ENCODE results near the gene CHRNA9.

Gene CHRNA9

DNA sequence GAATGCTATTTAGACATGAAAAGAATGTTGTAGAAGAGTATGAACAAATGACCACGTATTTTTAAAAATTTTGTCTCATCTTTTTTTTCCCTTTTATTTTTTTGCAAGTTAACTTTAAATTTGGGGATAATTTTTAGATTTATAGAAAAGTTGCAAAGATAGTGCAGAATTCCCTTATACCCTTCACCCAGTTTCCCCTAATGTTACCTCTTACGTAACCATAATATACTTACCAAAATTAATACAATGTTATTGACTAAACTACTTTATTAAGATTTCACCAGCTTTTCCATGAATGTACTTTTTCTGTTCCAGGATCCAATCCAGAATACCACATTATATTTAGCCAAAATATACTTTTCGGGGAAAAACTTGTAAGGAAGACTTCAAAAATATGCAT lies 12.3 kb downstream of the CHRNA9 start:
- no peak for DNase-seq

DNA sequence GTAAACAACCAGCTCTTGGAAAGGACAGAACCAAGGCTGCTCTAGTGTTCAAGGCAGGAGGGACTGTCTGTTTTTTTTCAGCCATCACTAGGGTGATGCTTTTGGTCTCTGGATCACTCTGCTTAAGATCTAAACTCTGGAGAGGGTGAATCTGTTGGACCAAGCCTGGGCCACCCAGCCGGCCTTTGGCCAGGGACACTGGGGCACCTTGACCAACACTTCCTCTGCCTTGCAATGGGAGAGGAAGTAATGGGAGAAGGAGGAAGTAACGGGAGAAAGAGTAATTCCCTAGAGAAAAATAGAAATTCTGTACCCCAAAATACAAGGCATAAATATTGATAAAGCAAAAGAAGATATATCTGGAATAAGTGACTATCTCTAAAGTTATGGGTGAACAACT lies 12.9 kb downstream of the CHRNA9 start:
- no peak for DNase-seq

DNA sequence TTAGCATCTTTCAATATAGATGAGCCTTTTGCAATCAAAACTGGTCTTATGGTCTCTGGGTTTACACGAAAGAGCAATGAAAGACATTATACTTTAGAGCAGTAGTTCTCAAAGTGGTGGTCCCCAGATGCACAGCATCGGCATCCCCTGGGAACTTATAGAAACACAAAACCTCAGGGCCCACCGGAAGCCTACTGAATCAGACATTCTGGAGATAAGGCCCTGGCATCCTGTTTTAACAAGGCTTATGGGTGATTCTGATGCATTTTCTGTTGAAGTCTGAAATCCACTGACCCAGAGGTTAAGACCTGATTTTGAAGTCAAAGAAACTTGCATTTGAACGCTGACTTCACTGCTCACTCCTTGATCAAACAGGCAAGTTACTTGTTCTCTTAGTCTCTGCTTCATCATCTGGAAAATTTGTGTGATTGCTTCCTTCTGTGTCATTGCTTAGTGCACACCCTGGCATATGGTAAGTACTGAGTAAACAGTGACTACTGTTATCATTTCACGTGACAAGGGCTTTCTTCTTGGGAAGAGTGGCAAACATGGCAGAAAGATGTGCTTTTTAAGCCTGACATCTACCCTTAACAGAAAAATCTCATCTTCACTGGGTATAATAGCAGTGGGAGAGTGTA lies 14.5 kb downstream of the CHRNA9 start:
- DNase-seq: no peak

DNA sequence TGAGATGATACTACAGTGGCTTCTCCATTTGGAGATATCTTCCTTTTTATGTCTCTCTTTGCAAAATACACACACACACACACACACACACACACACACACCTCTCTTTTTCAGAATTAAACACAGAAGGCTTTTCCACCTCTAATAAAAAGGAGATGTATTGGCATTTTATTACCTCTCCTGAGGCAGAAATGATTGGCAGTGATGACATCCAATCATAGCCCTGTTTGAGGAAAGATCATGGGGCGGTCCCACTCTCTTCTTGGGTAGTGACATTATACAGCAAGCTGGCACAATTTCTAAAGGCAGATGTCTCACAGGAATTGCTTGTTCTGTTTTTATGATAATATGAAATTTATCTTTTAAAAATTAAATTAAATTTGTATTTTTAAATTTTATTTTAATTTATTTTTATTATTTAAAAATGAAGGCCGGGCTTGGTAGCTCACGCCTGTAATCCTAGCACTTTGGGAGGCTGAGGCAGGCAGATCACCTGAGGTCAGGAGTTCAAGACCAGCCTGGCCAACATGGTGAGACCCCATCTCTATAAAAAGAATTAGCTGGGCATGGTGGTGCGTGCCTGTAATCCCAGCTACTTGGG lies 15.6 kb downstream of the CHRNA9 start:
- DNase-seq: no peak

DNA sequence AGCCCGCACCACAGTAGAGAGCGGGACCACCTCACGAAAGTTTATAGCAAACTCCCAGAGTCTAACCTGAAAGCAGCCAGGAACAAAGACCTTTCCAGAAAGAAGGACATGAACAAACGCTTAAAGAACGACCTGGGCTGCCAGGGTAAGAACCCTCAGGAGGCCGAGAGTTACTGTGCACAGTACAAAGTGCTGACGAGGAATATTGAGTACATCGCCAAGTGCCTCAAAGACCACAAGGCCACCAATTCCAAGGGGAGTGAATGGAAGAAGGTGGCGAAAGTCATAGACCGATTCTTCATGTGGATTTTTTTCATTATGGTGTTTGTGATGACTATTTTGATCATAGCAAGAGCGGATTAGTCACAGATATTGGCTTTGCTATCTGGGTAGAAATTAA lies 19.0 kb downstream of the CHRNA9 start:
- no peak for DNase-seq

DNA sequence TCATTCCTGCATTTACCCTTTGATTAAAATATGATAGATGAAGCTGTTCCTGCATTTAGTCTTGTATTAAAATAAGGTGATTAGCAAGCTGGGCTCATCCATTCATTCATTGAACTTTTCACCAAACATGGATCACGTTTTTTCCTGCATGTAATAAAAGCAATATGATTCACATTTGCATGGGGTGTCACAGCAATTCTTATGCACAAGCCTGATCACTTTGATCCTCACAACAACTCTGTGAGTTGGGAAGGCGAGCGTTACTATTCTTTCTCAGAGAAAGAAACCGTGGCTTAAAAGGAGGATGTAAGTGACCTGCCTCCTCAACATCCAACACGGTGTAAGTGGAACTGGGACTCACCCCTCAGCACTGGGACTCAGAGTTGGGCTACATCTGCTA lies 20.0 kb downstream of the CHRNA9 start:
- DNase-seq: no peak

DNA sequence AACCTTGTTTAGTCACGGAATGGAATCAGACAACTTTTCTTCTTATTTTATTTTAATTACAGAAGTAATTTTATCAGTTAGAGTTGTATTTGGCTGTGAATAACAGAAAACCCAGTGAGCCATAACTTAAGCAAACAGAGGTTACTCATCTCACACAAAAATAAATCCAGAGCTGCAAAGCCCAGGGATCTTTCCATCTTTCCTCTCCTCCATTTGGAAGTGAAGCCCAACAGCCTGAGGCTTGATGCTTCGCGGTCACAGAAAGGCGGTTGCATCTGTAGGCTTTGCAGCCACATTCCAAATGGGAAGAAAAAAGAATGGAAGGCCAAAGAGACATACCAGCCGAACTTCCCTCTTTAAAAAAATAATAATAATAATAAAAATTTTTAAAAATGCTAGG lies 22.6 kb downstream of the CHRNA9 start:
- no peak for DNase-seq

DNA sequence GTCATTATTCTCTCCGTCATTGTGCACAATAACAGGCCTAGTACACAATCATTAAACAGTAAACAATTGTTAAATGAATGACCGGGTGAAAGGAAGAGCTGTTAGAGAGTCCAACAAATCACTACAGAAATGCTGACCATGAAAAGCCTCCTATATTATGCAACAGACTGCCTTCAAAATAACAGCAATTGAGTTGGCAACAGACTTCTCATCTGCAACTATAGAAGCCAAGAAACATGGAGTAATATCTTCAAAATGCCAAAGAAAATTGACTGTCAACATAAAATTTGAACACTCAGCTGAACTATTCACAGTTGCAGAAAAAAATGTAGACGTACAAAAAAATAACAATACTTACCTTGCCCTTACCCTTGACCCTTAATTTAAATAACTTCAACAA lies 26.2 kb downstream of the CHRNA9 start:
- DNase-seq: no peak

DNA sequence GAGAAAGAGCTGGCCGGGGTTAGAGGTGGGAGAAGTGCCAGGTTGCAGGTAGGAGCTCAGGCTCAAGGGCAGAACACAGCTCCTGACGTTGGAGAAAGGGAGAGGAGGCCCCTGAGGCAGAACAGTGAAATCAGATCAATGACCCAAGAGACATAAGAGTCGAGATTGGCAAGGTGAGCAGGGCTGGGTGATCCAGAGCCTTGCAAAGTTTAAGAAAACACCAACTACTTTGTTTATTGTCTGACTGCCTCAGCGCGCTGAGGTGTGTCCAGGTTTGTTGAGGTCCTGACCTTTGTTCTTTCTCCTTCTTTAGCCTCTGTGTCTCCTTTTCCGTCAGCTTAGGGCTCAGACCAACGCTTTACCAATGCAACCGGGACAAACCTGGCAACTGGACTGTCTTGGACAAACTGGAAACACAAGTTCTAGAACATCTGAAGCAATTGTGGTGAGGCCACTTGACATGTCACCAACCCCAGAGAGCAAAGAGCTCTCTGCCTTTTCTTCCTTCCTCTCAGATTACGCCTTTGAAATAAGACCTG lies 28.3 kb downstream of the CHRNA9 start:
- no peak for DNase-seq

DNA sequence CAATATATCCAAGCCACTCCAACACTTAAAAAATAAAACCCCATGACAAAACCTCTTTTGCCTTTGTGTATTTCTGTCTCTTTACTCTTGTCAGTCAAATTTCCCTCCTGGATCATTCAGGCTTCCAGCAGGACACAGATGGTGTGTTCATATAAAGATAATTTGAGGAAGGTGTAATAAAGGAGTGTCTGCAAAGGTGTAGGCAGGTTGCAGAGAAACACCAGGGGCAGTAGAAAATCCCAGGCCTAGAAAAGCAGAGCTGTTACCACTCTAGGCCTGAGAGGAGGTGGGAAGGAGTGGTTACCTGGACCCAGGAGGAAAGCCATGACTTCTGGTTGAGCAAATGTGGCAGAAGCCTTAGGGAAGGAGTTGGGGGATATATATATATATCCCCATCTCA lies 28.8 kb downstream of the CHRNA9 start:
- DNase-seq: no peak

DNA sequence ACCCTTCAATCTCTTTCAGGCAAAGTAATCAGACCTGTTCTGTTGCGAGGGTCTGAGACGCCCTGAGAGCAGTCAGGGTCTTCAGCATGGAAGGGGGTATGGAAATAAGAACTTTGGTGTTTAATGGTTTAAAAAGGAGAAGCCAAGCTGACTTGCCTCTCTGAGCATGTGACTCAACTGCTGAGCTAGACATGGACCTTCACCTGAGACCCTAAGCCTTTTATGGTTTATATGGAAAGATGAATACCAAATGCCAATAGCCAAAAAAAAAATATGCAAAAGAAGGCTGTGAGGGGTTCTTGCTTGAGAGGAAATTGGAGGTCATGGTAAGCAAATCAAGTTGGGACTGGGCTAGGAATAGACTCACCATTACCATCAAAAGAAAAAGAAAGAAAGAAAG lies 30.6 kb downstream of the CHRNA9 start:
- no peak for DNase-seq

DNA sequence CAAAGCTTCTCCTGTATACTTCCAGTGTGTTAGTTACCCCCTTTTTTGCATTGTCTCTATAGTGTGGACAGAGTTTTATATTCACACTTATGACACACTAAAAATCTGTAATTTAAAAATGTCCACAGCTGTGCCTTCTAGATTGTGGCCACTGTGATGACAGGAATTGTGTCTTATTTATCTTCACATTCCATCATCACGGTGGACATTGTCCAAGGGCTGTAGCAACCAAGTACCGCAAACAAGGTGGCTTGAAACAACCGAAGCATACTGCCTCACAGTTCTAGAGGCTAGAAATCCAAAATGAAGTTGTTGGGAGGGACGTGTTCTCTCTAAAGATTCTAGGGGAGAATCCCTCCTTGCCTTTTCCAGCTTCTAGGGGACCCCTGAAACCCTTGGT lies 32.3 kb downstream of the CHRNA9 start:
- no peak for DNase-seq

DNA sequence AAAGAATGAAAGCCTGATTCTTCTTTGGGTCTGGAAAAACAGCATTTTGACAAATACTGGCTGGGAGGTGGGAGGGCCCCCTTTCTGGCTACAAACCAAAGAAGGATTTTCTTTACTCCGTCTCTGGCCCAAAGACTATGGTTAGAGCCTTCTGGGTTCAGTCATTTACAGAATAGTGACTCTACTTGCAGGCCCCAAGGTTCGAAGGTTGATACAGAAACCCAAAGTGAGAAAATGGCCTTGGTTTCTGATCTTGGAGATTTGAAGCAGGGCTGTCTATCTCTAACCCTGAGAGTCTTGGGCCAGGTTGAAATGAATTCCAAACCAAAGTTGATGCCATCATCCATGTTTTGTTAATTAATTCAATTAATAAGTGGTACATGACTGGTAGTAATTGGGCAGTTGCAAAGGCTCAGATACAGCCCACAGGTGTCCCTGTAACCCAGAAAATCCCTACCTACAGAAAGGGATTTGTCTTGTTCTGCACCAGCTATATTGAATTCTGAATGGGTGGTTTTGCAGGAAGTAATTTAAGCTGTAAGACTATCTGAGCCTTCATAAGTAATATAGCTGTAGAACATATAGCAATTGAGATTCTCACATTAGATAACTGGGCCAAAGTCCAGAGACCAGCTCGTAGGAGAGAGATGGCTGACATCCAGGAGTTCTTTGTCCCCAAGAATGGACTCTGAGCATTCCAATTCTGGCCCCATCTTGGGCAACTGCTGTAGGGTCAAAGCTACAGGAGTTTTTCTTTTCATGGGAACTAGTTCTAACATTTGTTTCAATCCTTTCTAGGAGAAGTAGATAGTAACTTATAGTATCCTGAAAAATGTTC lies 34.5 kb downstream of the CHRNA9 start:
- no peak for DNase-seq

DNA sequence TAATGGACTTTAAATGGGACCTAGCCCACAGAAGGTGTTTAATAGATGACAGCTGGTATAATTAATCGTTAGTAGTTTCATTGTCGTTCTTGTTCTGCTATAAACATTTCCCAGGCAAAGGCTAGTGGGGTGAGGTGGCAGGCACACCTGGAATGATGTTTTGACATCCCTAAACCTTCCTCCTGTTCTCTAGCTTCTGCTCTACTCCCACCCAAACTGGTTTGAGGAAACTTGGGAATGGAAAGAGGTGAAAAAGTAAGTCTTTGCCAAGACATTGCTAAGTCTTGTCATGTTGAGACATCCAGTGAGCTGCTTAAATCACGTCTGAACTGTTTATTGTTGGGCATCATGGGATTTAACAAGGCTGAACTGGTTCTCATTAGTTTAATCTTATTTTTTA lies 37.5 kb downstream of the CHRNA9 start:
- DNase-seq: no peak

DNA sequence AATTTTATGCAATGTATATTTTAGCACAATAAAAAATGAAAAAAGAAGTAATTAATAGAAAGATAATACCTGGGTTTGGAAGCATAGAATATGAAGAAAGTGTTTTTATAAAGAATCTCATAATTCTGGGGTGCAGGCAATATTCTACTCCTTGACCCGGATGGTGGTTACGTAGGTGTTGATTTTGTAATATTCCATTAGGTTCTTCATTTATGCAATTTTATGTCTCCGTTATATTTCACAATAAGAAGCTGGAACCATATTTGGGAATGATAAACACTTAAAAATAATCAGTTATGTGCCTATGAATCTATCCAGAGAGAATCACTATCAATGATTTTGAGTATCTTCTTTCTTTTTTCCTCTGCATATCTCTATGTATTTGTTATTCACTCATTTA lies 38.5 kb downstream of the CHRNA9 start:
- DNase-seq: no peak

DNA sequence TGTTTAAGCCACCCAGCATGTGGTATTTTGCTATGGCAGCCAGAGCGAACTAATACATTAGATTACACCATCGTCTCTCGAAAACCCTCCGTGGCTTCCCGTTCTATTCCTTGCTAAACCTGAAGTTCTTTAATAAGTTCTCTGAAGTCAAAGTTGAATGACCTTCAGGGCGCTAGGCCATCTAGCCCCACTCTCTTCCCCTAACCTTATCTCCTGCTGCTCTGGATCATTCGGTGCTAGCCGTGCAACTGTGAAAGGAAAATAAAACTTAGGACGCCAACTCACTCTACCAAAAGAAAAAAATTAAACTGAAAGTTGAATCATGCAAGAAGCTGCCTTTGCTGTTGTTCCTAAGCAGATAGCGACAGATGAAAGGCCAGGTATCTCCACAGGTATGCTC lies 40.0 kb downstream of the CHRNA9 start:
- DNase-seq: no peak

DNA sequence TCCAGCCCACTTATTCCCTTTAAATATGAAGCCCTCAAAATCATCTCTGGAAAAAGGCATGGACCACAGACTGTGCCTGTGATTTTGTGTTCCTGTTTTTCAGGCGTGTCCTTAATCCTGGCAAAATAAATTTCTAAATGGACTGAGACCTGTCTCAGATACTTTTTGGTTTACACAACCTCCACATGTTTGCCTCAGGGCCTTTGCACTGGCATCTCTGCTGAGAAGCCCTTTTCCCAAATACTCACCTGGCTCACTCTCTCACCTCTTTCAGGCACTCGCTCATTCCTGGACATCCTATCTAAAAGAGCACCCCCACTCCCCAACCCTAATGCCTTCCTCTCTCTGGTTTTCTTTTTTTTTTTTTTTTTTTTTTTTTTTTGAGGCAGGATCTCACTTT lies 40.5 kb downstream of the CHRNA9 start:
- DNase-seq: no peak

DNA sequence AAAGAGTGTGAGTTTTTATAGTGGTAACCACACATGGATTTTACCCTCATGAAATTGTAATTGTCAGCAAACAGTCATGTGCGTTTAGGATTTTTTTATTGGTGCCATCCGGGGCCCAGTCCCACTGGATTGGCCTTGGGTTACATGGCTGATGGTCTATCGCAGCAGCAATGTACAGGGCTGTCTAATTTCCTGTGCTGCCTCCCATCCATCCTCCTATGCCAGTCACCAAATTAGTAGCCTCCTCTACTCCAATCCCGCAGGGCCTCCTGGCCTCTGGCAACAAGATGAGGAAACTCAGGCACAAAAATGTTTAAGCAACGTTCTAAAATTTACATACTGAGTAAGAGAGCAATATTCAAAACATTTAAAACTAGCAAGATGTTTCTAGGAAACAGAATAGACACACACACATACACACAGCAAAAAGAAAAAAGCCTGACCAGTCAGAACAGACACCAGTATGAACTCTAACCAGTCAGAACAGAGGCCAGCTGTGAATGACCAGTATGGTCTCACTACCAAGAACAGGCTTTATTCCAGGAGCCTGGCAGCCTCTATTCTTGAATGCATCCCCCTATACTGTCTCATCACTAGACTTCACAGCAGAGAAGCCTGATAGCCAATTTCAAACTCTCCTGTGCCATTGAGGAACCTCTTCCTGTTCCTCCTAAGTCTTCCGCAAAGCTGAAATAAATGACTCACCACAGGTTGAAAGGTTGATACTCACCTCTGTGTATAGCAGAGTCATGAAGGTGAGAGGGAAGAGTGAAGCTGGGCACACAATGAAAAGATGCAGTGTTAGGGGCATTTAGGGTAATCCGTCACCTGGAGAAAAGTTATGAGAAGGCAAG lies 42.6 kb downstream of the CHRNA9 start:
- DNase-seq: no peak

DNA sequence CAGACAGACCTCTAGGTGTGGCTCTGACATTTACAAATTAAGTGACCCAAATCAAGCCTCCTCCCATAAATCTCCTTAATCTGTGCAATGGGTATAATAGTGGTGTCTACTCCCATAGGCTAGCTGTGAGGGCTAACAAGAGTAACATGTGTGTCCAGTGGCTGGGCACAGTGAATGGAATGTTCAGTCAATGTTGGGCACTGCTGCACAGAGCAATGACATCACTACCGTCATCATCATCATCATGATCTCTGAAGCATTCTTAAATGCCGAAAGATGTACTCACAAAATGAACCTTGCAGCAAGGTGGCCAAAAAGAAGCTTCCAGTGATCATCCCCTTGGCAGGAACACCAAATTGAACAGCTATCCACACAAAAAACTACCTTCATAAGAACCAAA lies 43.5 kb downstream of the CHRNA9 start:
- DNase-seq: no peak

DNA sequence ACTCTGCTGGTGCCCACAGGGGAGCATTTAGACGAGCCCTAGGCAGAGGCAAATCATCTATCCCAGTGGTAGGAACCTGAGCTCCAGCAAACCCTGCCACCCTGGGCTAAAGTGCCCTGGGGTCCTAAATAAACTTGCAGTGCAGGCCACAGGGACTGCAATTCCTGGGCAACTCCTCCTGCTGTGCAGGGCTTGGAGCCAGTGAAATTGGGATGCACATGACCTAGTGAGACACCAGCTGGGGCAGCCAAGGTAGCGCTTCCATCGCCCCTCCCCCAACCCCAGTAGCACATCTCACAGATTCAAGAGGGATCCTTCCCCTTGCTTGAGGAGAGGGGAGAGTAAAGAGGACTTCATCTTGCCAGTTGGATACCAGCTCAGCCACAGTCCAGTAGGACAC lies 44.1 kb downstream of the CHRNA9 start:
- DNase-seq: no peak

DNA sequence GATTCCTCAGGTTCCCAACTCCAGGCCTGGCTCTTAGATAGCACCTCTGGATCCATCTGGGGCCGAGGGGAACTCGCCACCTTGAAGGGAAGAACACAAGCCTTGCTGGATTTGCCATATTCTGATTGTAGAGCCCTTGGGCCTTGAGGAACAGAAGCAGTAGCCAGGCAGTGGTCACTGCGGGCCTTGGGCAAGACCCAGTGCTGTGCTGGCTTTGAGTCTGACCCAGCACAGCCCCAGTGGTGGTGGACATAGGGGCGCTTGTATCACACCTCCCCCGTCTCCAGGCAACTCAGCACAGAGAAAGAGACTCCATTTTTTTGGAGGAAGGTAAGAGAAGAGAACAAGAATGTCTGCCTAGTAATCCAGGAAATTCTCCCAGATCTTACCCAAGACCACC lies 45.5 kb downstream of the CHRNA9 start:
- no peak for DNase-seq

DNA sequence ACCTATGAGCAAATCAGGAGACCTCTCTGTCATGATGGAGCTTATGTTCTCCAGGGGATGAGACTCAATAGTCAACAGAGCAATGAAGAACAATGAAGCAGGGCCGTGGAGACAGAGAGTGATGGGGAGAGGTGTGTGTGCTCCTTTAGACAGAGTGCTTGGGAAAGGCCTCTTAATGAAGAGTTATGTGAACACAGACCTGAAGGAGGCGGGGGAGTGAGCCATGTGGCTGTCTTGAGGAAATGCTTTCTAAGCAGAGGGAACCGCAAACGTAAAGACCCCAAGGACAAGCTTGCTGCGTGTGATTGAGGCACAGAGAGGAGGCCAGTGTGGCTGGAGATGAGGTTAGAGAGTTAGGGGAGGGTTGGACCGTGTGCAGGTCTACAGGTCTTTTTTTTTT lies 53.1 kb downstream of the CHRNA9 start:
- DNase-seq: no peak

DNA sequence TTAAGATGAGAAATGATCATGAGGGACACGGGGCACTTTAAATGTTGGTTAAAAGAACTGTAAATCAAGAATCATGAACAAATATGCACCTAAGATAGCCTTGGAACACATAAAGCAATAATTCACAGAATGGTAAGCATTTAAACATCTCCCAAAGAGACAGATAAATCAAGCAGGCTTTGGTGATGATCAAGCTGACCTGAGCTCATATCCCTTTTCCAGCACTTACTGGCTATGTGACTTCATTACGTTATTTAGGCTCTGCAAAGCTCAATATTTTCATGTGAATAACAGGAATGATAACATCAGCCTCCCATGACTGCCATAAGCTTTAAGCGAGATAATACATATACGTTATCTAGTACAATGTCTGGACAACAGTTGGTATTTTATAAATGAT lies 54.9 kb downstream of the CHRNA9 start:
- no peak for DNase-seq
